NAMALWA (cell line): ENCODE data around the gene PUM1.
"Not testable (repeated sequence)": the region's sequence is repeated elsewhere in the genome, so short reads cannot be mapped to it uniquely, and the experiment has no call there.

Source experiments
- DNase-seq: peaks from one replicate; pipeline ENCODE4 v3.0.0-alpha.2; 2015; ENCODE audit warnings: low spot score

Gene PUM1

GRCh38 chr1:30964706-30965105 lies 100.8 kb downstream of the PUM1 start:
- DNase-seq, result no peak

GRCh38 chr1:30962609-30963508 lies 102.7 kb downstream of the PUM1 start:
- no peak for DNase-seq

GRCh38 chr1:30957560-30958222 lies 107.8 kb downstream of the PUM1 start:
- DNase-seq, result no peak

GRCh38 chr1:30955448-30956015 lies 110.0 kb downstream of the PUM1 start:
- no peak for DNase-seq

GRCh38 chr1:30953685-30954084 lies 111.8 kb downstream of the PUM1 start:
- no peak for DNase-seq

- no peak for DNase-seq
Measured at GRCh38 chr1:30952098-30952497, 113.4 kb downstream of the PUM1 start.

- DNase-seq, result no peak
Measured at GRCh38 chr1:30950700-30951099, 114.8 kb downstream of the PUM1 start.

GRCh38 chr1:30950053-30950452 lies 115.5 kb downstream of the PUM1 start:
- DNase-seq, result no peak

GRCh38 chr1:30949487-30949838 lies 116.1 kb downstream of the PUM1 start:
- not testable (repeated sequence) for DNase-seq

- not testable (repeated sequence) for DNase-seq
Measured at GRCh38 chr1:30948813-30949486, 116.6 kb downstream of the PUM1 start.

- DNase-seq, result no peak
Measured at GRCh38 chr1:30948278-30948677, 117.2 kb downstream of the PUM1 start.

- DNase-seq, result no peak
Measured at GRCh38 chr1:30947212-30947611, 118.3 kb downstream of the PUM1 start.

- DNase-seq, result no peak
Measured at GRCh38 chr1:30942326-30942963, 123.1 kb downstream of the PUM1 start.

- no peak for DNase-seq
Measured at GRCh38 chr1:30940541-30940940, 125.0 kb downstream of the PUM1 start.

GRCh38 chr1:30936541-30937171 lies 128.9 kb downstream of the PUM1 start:
- no peak for DNase-seq

GRCh38 chr1:30935758-30936157 lies 129.8 kb downstream of the PUM1 start:
- DNase-seq, result not testable (repeated sequence)

- no peak for DNase-seq
Measured at GRCh38 chr1:30934613-30935012, 130.9 kb downstream of the PUM1 start.

GRCh38 chr1:30933874-30934252 lies 131.7 kb downstream of the PUM1 start:
- DNase-seq, result no peak

- no peak for DNase-seq
Measured at GRCh38 chr1:30930631-30931173, 134.8 kb downstream of the PUM1 start.

GRCh38 chr1:30929944-30930525 lies 135.5 kb downstream of the PUM1 start:
- no peak for DNase-seq
